Dendritic cell treated with granulocyte-macrophage colony-stimulating factor and Interleukin-4, amounts not matched to agents 40 ng/mL and 50 ng/mL, for 4 days (primary cell): ENCODE measurements around the gene MRPL52.

Source experiments
- H3K27ac Mint-ChIP-seq: one replicate; pipeline ENCODE4 v1.8.0; 2022; ENCODE audit warnings: mild to moderate bottlenecking, mixed read lengths
- H3K27me3 Mint-ChIP-seq: one replicate; pipeline ENCODE4 v1.8.0; 2022; ENCODE audit warnings: mild to moderate bottlenecking, mixed read lengths
- H3K36me3 Mint-ChIP-seq: one replicate; pipeline ENCODE4 v1.8.0; 2022; ENCODE audit warnings: low read depth, mixed read lengths
- H3K4me1 Mint-ChIP-seq: one replicate; pipeline ENCODE4 v1.8.0; 2022; ENCODE audit warnings: low read depth, mixed read lengths
- H3K4me3 Mint-ChIP-seq: one replicate; pipeline ENCODE4 v1.8.0; 2022; ENCODE audit warnings: mild to moderate bottlenecking, moderate library complexity, mixed read lengths
- H3K9me3 Mint-ChIP-seq: one replicate; pipeline ENCODE4 v1.8.0; 2022; ENCODE audit warnings: mixed read lengths
- intact Hi-C: fragments of 100-400 bp; cut with micrococcal nuclease; formaldehyde crosslinking; loops from one replicate; pipeline ENCODE4 v1.15.0; 2022

Gene MRPL52

GRCh38 chr14:22837750-22838538 is 8.3 kb downstream of the MRPL52 start:
- Mint-ChIP-seq H3K4me3 (peak overlapping the region; percentile 100), H3K9me3 (no peaks in the 10 kb centered on the region), H3K36me3 (peaks cover 89% of the 10 kb centered on the region), H3K27me3 (peaks cover 2% of the 10 kb centered on the region), H3K27ac (peak overlapping the region; percentile 93), H3K4me1 (peaks cover 63% of the 10 kb centered on the region)
- intact Hi-C loops = loop anchor here (1.0 kb wide), 1 partner anchor 8 kb away; no protein-coding TSS in a partner anchor

- Mint-ChIP-seq H3K4me3 (peak overlapping the region; percentile 100), H3K27ac (peak overlapping the region; percentile 93), H3K27me3 (peaks cover 2% of the 10 kb centered on the region), H3K36me3 (peaks cover 89% of the 10 kb centered on the region), H3K9me3 (no peaks in the 10 kb centered on the region), H3K4me1 (peaks cover 70% of the 10 kb centered on the region)
- intact Hi-C loops = loop anchor here (1.0 kb wide), 1 partner anchor 8 kb away; no protein-coding TSS in a partner anchor
Observed at GRCh38 chr14:22838631-22839041, 8.9 kb downstream of the MRPL52 start.

GRCh38 chr14:22839159-22839779 is 9.6 kb downstream of the MRPL52 start:
- Mint-ChIP-seq H3K4me1 (peaks cover 76% of the 10 kb centered on the region), H3K27me3 (peaks cover 2% of the 10 kb centered on the region), H3K27ac (peak overlapping the region; percentile 93), H3K9me3 (no peaks in the 10 kb centered on the region), H3K4me3 (peak overlapping the region; percentile 100), H3K36me3 (peaks cover 89% of the 10 kb centered on the region)
- intact Hi-C loops = no loop called here

- intact Hi-C loops = no loop called here
- H3K36me3 Mint-ChIP-seq = peaks cover 92% of the 10 kb centered on the region
Observed at GRCh38 chr14:22841311-22841710, 11.6 kb downstream of the MRPL52 start.

GRCh38 chr14:22841769-22842168 is 12.1 kb downstream of the MRPL52 start:
- H3K4me1 Mint-ChIP-seq = peaks cover 86% of the 10 kb centered on the region
- no peak overlapping the region for H3K4me3 Mint-ChIP-seq
- H3K9me3 Mint-ChIP-seq = no peaks in the 10 kb centered on the region
- intact Hi-C loops = no loop called here
- H3K36me3 Mint-ChIP-seq = peaks cover 92% of the 10 kb centered on the region
- H3K27me3 Mint-ChIP-seq = peaks cover 2% of the 10 kb centered on the region
- no peak overlapping the region for H3K27ac Mint-ChIP-seq

More at GRCh38 chr14:22841311-22841710, 11.6 kb downstream of the MRPL52 start:
- Mint-ChIP-seq H3K4me3 (no peak overlapping the region), H3K9me3 (no peaks in the 10 kb centered on the region), H3K27me3 (peaks cover 2% of the 10 kb centered on the region), H3K27ac (no peak overlapping the region), H3K4me1 (peaks cover 83% of the 10 kb centered on the region)

- no peak overlapping the region for H3K4me3 Mint-ChIP-seq
- intact Hi-C loops = no loop called here
- no peak overlapping the region for H3K27ac Mint-ChIP-seq
- H3K9me3 Mint-ChIP-seq = no peaks in the 10 kb centered on the region
- H3K36me3 Mint-ChIP-seq = peaks cover 89% of the 10 kb centered on the region
- peaks cover 93% of the 10 kb centered on the region for H3K4me1 Mint-ChIP-seq
- H3K27me3 Mint-ChIP-seq = no peaks in the 10 kb centered on the region
Observed at GRCh38 chr14:22842211-22843122, 12.8 kb downstream of the MRPL52 start.

- H3K27ac Mint-ChIP-seq = no peak overlapping the region
- intact Hi-C loops = no loop called here
- no peak overlapping the region for H3K4me3 Mint-ChIP-seq
- H3K27me3 Mint-ChIP-seq = no peaks in the 10 kb centered on the region
- peaks cover 81% of the 10 kb centered on the region for H3K36me3 Mint-ChIP-seq
- peaks cover 96% of the 10 kb centered on the region for H3K4me1 Mint-ChIP-seq
- H3K9me3 Mint-ChIP-seq = no peaks in the 10 kb centered on the region
Observed at GRCh38 chr14:22843123-22843925, 13.6 kb downstream of the MRPL52 start.

- Mint-ChIP-seq H3K4me1 (peaks cover 97% of the 10 kb centered on the region), H3K36me3 (peaks cover 71% of the 10 kb centered on the region), H3K9me3 (no peaks in the 10 kb centered on the region), H3K27me3 (no peaks in the 10 kb centered on the region), H3K4me3 (no peak overlapping the region), H3K27ac (peak overlapping the region; percentile 89)
- intact Hi-C loops = no loop called here
Observed at GRCh38 chr14:22844221-22845102, 14.8 kb downstream of the MRPL52 start.

- Mint-ChIP-seq H3K9me3 (no peaks in the 10 kb centered on the region), H3K27ac (peak overlapping the region; percentile 89), H3K4me3 (no peak overlapping the region), H3K36me3 (peaks cover 71% of the 10 kb centered on the region), H3K4me1 (peaks cover 97% of the 10 kb centered on the region), H3K27me3 (no peaks in the 10 kb centered on the region)
- intact Hi-C loops = no loop called here
Observed at GRCh38 chr14:22845103-22845394, 15.4 kb downstream of the MRPL52 start.

GRCh38 chr14:22845821-22846625 is 16.3 kb downstream of the MRPL52 start:
- Mint-ChIP-seq H3K4me1 (peaks cover 98% of the 10 kb centered on the region), H3K27ac (peak overlapping the region; percentile 89), H3K27me3 (no peaks in the 10 kb centered on the region), H3K4me3 (no peak overlapping the region), H3K36me3 (peaks cover 62% of the 10 kb centered on the region), H3K9me3 (no peaks in the 10 kb centered on the region)
- intact Hi-C loops = no loop called here

GRCh38 chr14:22846811-22847307 is 17.2 kb downstream of the MRPL52 start:
- intact Hi-C loops = no loop called here
- H3K4me3 Mint-ChIP-seq = peak overlapping the region; percentile 60
- peaks cover 100% of the 10 kb centered on the region for H3K4me1 Mint-ChIP-seq
- no peaks in the 10 kb centered on the region for H3K27me3 Mint-ChIP-seq
- peaks cover 53% of the 10 kb centered on the region for H3K36me3 Mint-ChIP-seq
- no peaks in the 10 kb centered on the region for H3K9me3 Mint-ChIP-seq
- peak overlapping the region; percentile 89 for H3K27ac Mint-ChIP-seq
